A549 (cell line): Measurements from ENCODE around the gene NGLY1. TPM values are rescaled to one million over a fixed set of nuclear protein-coding genes. Genes with fewer than 3 reads are reported as not detected.

Source experiments
- ATAC-seq, 2 experiments: fragments of 200-7000 bp in 1 of 2; fragments of >200 bp in 1 of 2; cut with Nextera tagmentation in 1 of 2; cut with Tn5 transposase in 1 of 2; 3 replicates each; pipeline versions ENCODE4 v1.8.0 to v1.9.1; 2018 to 2020; ENCODE audit warnings: mild to moderate bottlenecking in 1 of 2, moderate library complexity in 1 of 2
- CTCF ChIA-PET: fragments of 300-600 bp; sonication (Branson Sonifier 250); formaldehyde crosslinking; extraction: SDS; loops from one replicate; lab custom pipeline; 2021; ENCODE audit warnings: antibody characterized with exemption, inconsistent platforms; lab: Yijun Ruan, JAX
- POLR2A ChIA-PET: fragments of 350-600 bp; formaldehyde crosslinking; extraction: SDS; loops from one replicate; lab custom pipeline; 2021; ENCODE audit warnings: antibody characterized with exemption, inconsistent platforms; lab: Yijun Ruan, JAX
- DNase-seq, 2 experiments: peaks; one replicate each; pipeline versions ENCODE4 v3.0.0 to v3.0.0-alpha.2; 2011 to 2016; ENCODE audit warnings: low read depth in 1 of 2, low spot score in 1 of 2
- FAIRE-seq: peaks from 2 replicates; lab custom pipeline; 2011; peaks lifted over from hg19 to GRCh38; lab: Jason Lieb, UNC
- H3K27ac ChIP-seq, 2 experiments: fragments of >200 bp; sonication (Bioruptor Twin); formaldehyde crosslinking; 3 replicates each; pipeline ENCODE4 v1.5.1; 2016 to 2017
- H3K4me1 ChIP-seq: fragments of >200 bp; sonication (Bioruptor Twin); formaldehyde crosslinking; 3 replicates; pipeline ENCODE4 v1.6.1; 2016
- H3K4me2 ChIP-seq: fragments of >200 bp; sonication (Bioruptor Twin); formaldehyde crosslinking; 3 replicates; pipeline ENCODE4 v1.6.1; 2016
- H3K4me3 ChIP-seq: fragments of >200 bp; sonication (Bioruptor Twin); formaldehyde crosslinking; 3 replicates; pipeline ENCODE4 v1.5.1; 2016
- H3K9me3 ChIP-seq: fragments of >200 bp; sonication (Bioruptor Twin); formaldehyde crosslinking; 3 replicates; pipeline ENCODE4 v1.6.1; 2016
- BCL3 ChIP-seq: fragments of >200 bp; sonication (Bioruptor Twin); formaldehyde crosslinking; IDR thresholded peaks from 3 replicates; pipeline ENCODE4 v1.6.1; 2016
- BHLHE40 ChIP-seq: IDR thresholded peaks from 2 replicates; pipeline ENCODE4 v1.6.1; 2012; ENCODE audit warnings: low read depth, low read length, inconsistent platforms
- CEBPB ChIP-seq, 2 experiments: fragments of >200 bp in 1 of 2; sonication (Bioruptor Twin) in 1 of 2; formaldehyde crosslinking in 1 of 2; IDR thresholded peaks; 2 replicates each; pipeline ENCODE4 v1.6.1; 2012 to 2016
- EHF ChIP-seq: fragments of 250-450 bp; sonication (Bioruptor Pico); IDR thresholded peaks from 2 replicates; pipeline ENCODE4 v1.5.0; 2020; ENCODE audit warnings: mild to moderate bottlenecking
- EP300 ChIP-seq, 2 experiments: fragments of >200 bp; sonication (Bioruptor Twin); formaldehyde crosslinking; IDR thresholded peaks; 2 replicates in 1 of 2; 3 replicates in 1 of 2; pipeline ENCODE4 v1.6.1; 2016 to 2017
- ESRRA ChIP-seq: fragments of 150-350 bp; IDR thresholded peaks from 2 replicates; pipeline ENCODE4 v1.6.1; 2014; ENCODE audit warnings: mild to moderate bottlenecking, low read length, borderline replicate concordance
- FOSL2 ChIP-seq, 2 experiments: fragments of 450-650 bp in 1 of 2; fragments of >200 bp in 1 of 2; sonication (Bioruptor Twin) in 1 of 2; formaldehyde crosslinking; IDR thresholded peaks; 2 replicates each; pipeline versions ENCODE4 v1.5.0 to v1.6.1; 2016 to 2020; ENCODE audit warnings: mild to moderate bottlenecking in 1 of 2, moderate library complexity in 1 of 2
- HES2 ChIP-seq: fragments of >200 bp; sonication (Bioruptor Twin); formaldehyde crosslinking; IDR thresholded peaks from 2 replicates; pipeline ENCODE4 v1.6.1; 2016
- HEYL ChIP-seq: fragments of 250-450 bp; sonication (Bioruptor Pico); IDR thresholded peaks from 2 replicates; pipeline ENCODE4 v1.8.0; 2021; ENCODE audit warnings: mild to moderate bottlenecking, moderate library complexity
- HOXB13 ChIP-seq: fragments of 250-450 bp; sonication (Bioruptor Pico); IDR thresholded peaks from 2 replicates; pipeline ENCODE4 v1.5.0; 2020; ENCODE audit warnings: low read depth, mild to moderate bottlenecking, moderate library complexity
- JUN ChIP-seq, 2 experiments: fragments of >200 bp; sonication (Bioruptor Twin); formaldehyde crosslinking; IDR thresholded peaks; 2 replicates in 1 of 2; 3 replicates in 1 of 2; pipeline ENCODE4 v1.6.1; 2016 to 2017
- KDM5A ChIP-seq: fragments of 200-600 bp; sonication (generic); IDR thresholded peaks from 2 replicates; pipeline ENCODE4 v1.6.1; 2016; ENCODE audit warnings: antibody characterized with exemption, mild to moderate bottlenecking
- MAFK ChIP-seq: fragments of 450-650 bp; IDR thresholded peaks from 2 replicates; pipeline ENCODE4 v1.6.1; 2014; ENCODE audit not compliant: partially characterized antibody
- MAX ChIP-seq: IDR thresholded peaks from 2 replicates; pipeline ENCODE4 v1.6.1; 2012
- PHF8 ChIP-seq: fragments of 200-600 bp; sonication (generic); IDR thresholded peaks from 2 replicates; pipeline ENCODE4 v1.6.1; 2016; ENCODE audit warnings: low read depth, mild to moderate bottlenecking, antibody characterized with exemption, moderate library complexity, borderline replicate concordance
- POLR2A ChIP-seq: IDR thresholded peaks from 2 replicates; pipeline ENCODE4 v1.6.1; 2012; ENCODE audit warnings: mild to moderate bottlenecking, low read length
- RCOR1 ChIP-seq: fragments of 150-350 bp; IDR thresholded peaks from 2 replicates; pipeline ENCODE4 v1.6.1; 2014; ENCODE audit warnings: antibody characterized with exemption, low read length, low read depth
- TP53 ChIP-seq: fragments of 250-450 bp; sonication (Bioruptor Pico); IDR thresholded peaks from 2 replicates; pipeline ENCODE4 v1.5.0; 2021; ENCODE audit warnings: mild to moderate bottlenecking, moderate library complexity
- ZNF302 ChIP-seq: fragments of 250-450 bp; sonication (Bioruptor Pico); IDR thresholded peaks from 2 replicates; pipeline ENCODE4 v1.9.0; 2021; ENCODE audit warnings: inconsistent platforms, mild to moderate bottlenecking, moderate library complexity
- WGBS: methylation state at CpG from one replicate; pipeline ENCODE4 v1.1.6; 2017; ENCODE audit errors: missing lambda C conversion rate; 5-methylcytosine and 5-hydroxymethylcytosine counted together
- polyA minus RNA-seq: library from RNA; depleted of rRNA, polyadenylated mRNA; stranded (reverse); fragments of >200 nt; gene quantifications from 2 replicates; pipeline ENCODE4 v1.2.3, GENCODE V29; 2011; rRNA and poly(A)+ RNA removed
- polyA plus RNA-seq, 4 experiments: library from polyadenylated mRNA; depleted of rRNA in 3 of 4; stranded (reverse); fragments of >200 nt; fragmentation: RNase III in 1 of 4; extraction: RNeasy Plus Mini Kit Qiagen cat#74134 plus additional on column Dnase treatment in 1 of 4; gene quantifications; 2 replicates in 3 of 4; 3 replicates in 1 of 4; pipeline ENCODE4 v1.2.3, GENCODE V29; 2011 to 2017
- TF ChIP-seq, protein P1 (sequence below): IDR thresholded peaks from 2 replicates; pipeline ENCODE4 v1.6.1; 2012
- TF ChIP-seq, protein P2 (sequence below): fragments of 200-600 bp; sonication (generic); IDR thresholded peaks from 2 replicates; pipeline ENCODE4 v1.6.1; 2016; ENCODE audit warnings: antibody characterized with exemption, mild to moderate bottlenecking, moderate library complexity

The NGLY1 gene, protein sequence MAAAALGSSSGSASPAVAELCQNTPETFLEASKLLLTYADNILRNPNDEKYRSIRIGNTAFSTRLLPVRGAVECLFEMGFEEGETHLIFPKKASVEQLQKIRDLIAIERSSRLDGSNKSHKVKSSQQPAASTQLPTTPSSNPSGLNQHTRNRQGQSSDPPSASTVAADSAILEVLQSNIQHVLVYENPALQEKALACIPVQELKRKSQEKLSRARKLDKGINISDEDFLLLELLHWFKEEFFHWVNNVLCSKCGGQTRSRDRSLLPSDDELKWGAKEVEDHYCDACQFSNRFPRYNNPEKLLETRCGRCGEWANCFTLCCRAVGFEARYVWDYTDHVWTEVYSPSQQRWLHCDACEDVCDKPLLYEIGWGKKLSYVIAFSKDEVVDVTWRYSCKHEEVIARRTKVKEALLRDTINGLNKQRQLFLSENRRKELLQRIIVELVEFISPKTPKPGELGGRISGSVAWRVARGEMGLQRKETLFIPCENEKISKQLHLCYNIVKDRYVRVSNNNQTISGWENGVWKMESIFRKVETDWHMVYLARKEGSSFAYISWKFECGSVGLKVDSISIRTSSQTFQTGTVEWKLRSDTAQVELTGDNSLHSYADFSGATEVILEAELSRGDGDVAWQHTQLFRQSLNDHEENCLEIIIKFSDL
- polyA plus RNA-seq (2011; rRNA removed): 29.2 and 46.3 TPM in 2 replicates
- 5.8 and 6.7 TPM in 2 replicates for polyA plus RNA-seq (2012; cell fraction: cytosol; rRNA removed)
- 4.0 and 8.4 TPM in 2 replicates for polyA plus RNA-seq (2012; cell fraction: nucleus; rRNA removed)
- polyA plus RNA-seq (2017; fragmentation: RNase III; extraction: RNeasy Plus Mini Kit Qiagen cat#74134 plus additional on column Dnase treatment): 25.2 to 27.5 TPM (median 25.4 TPM) in 3 replicates
- polyA minus RNA-seq: 18.8 and 26.2 TPM in 2 replicates

GRCh38 chr3:25782938-25783660 lies at the start of gene NGLY1:
Gene NGLY1 (minus strand): TSS chr3:25783443. CDS start chr3:25783390, 53 bp downstream.
- ATAC-seq: peak; percentile 95 to 98
- no peak for FAIRE-seq
- H3K4me3 ChIP-seq: peak within 1 kb of the TSS; percentile 87
- DNase-seq: peak; percentile 74 to 83
- H3K4me1 ChIP-seq: peaks cover 15% of the 10 kb centered on the region; the same call in 2 of the 3 replicates
- TF ChIP-seq TP53 (CRISPR knock-in tag): no peak
- TF ChIP-seq ZNF302 (CRISPR knock-in tag): no peak
- peak; percentile 81; the same call in 2 of the 3 replicates for TF ChIP-seq BCL3
- TF ChIP-seq HOXB13 (CRISPR knock-in tag): no peak
- no peak for TF ChIP-seq MAFK
- no peak for TF ChIP-seq RCOR1
- TF ChIP-seq PHF8: peak; percentile 56; the same call in 1 of the 2 replicates
- TF ChIP-seq, protein P1, sequence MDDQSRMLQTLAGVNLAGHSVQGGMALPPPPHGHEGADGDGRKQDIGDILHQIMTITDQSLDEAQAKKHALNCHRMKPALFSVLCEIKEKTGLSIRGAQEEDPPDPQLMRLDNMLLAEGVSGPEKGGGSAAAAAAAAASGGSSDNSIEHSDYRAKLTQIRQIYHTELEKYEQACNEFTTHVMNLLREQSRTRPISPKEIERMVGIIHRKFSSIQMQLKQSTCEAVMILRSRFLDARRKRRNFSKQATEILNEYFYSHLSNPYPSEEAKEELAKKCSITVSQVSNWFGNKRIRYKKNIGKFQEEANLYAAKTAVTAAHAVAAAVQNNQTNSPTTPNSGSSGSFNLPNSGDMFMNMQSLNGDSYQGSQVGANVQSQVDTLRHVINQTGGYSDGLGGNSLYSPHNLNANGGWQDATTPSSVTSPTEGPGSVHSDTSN: no peak
- no peak for TF ChIP-seq BHLHE40
- no peak for TF ChIP-seq FOSL2 (IDR thresholded peaks at IDR 0.05)
- no peak for TF ChIP-seq FOSL2 (CRISPR knock-in tag; IDR thresholded peaks at IDR 0.05)
- no peak for TF ChIP-seq KDM5A
- TF ChIP-seq EP300 (IDR thresholded peaks at IDR 0.05): no peak
- no peak for TF ChIP-seq CEBPB (IDR thresholded peaks at IDR 0.05)
- no peak for TF ChIP-seq HES2
- TF ChIP-seq, protein P2, sequence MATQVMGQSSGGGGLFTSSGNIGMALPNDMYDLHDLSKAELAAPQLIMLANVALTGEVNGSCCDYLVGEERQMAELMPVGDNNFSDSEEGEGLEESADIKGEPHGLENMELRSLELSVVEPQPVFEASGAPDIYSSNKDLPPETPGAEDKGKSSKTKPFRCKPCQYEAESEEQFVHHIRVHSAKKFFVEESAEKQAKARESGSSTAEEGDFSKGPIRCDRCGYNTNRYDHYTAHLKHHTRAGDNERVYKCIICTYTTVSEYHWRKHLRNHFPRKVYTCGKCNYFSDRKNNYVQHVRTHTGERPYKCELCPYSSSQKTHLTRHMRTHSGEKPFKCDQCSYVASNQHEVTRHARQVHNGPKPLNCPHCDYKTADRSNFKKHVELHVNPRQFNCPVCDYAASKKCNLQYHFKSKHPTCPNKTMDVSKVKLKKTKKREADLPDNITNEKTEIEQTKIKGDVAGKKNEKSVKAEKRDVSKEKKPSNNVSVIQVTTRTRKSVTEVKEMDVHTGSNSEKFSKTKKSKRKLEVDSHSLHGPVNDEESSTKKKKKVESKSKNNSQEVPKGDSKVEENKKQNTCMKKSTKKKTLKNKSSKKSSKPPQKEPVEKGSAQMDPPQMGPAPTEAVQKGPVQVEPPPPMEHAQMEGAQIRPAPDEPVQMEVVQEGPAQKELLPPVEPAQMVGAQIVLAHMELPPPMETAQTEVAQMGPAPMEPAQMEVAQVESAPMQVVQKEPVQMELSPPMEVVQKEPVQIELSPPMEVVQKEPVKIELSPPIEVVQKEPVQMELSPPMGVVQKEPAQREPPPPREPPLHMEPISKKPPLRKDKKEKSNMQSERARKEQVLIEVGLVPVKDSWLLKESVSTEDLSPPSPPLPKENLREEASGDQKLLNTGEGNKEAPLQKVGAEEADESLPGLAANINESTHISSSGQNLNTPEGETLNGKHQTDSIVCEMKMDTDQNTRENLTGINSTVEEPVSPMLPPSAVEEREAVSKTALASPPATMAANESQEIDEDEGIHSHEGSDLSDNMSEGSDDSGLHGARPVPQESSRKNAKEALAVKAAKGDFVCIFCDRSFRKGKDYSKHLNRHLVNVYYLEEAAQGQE: no peak
- TF ChIP-seq JUN (IDR thresholded peaks at IDR 0.05): peak; percentile 52 to 83; a peak in 3 of 5 replicates
- TF ChIP-seq EHF (CRISPR knock-in tag): no peak
- TF ChIP-seq ESRRA: no peak
- peak; percentile 96 for TF ChIP-seq POLR2A
- TF ChIP-seq HEYL (CRISPR knock-in tag): no peak
- peak; percentile 35; the same call in 1 of the 2 replicates for TF ChIP-seq MAX
- CTCF ChIA-PET: interaction anchor here (1.0 to 1.3 kb wide), 2 partner anchors 30 to 135 kb away, joined by 4 to 5 read pairs; no protein-coding TSS in a partner anchor
- peak within 1 kb of the TSS; percentile 93 to 100 for H3K27ac ChIP-seq
- POLR2A ChIA-PET: interaction anchor here (0.7 to 2.0 kb wide), 10 partner anchors 10 to 812 kb away, joined by 3 to 10 read pairs (median 5); no protein-coding TSS in a partner anchor
- WGBS: 2% methylated on average over 33 of the region's 72 CpGs
- peak within 1 kb of the TSS; percentile 90 for H3K4me2 ChIP-seq
- no peaks in the 10 kb centered on the region for H3K9me3 ChIP-seq
